Activated T-cell treated with anti-CD3 and anti-CD28 coated beads for 4 hours (primary cell): Measurements from ENCODE around the gene SYNPO2L.

Experiments
- DNase-seq: peaks from one replicate; pipeline ENCODE4 v3.0.0-alpha.2; 2020

SYNPO2L gene

DNA sequence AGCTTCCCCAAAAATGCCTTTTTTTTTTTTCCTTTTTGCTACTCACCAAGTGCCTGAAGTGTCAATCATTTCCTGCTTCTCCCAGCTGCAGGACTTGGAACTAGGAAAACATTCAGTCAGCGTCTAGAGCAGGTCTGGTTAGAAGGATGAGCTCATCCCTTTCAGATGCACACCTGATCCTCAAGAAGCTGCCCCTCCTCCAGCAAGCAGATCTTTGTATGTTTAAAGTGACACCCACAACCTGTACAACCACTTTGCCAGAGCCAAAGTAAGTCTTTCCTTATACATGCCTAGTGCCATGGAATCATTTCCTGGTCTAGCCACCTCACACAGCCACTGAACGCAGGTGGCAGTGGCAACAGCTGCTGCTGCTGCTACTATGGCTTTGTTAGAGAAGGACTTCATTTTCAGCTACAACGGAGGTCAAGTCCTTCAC, 54.3 kb downstream of the SYNPO2L start:
- no peak for DNase-seq

DNA sequence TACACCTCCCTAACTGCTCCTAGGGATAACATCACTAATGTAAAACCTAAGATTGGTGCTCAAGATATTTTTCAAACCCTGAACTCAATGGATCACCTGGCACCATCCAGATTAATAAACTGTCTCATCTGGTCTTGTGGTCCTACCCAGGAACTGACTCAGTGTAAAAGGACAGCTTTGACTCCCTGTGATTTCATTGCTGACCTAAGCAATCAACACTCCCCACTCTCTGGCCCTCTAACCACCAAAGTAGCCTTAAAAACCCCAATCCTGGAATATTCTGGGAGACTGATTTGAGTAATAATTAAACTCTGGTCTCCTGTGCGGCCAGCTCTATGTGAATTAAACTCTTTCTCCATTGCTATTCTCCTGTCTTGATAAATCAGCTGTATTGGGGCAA, 58.5 kb downstream of the SYNPO2L start:
- DNase-seq = no peak
